BLaER1 (cell line): ENCODE results near the gene ZNF24.

ENCODE experiments used
- H3K27ac ChIP-seq: shearing (Covaris generic); formaldehyde crosslinking; 2 replicates; pipeline ENCODE4 v1.8.1; 2022
- H3K27me3 ChIP-seq: shearing (Covaris generic); formaldehyde crosslinking; 2 replicates; pipeline ENCODE4 v1.8.1; 2022
- H3K36me3 ChIP-seq: shearing (Covaris generic); formaldehyde crosslinking; 2 replicates; pipeline ENCODE4 v1.8.1; 2022
- H3K4me1 ChIP-seq: shearing (Covaris generic); formaldehyde crosslinking; 2 replicates; pipeline ENCODE4 v1.8.1; 2022
- H3K4me2 ChIP-seq: shearing (Covaris generic); formaldehyde crosslinking; 2 replicates; pipeline ENCODE4 v1.8.1; 2022
- H3K4me3 ChIP-seq: shearing (Covaris generic); formaldehyde crosslinking; 2 replicates; pipeline ENCODE4 v1.8.1; 2022
- H3K9ac ChIP-seq: shearing (Covaris generic); formaldehyde crosslinking; 2 replicates; pipeline ENCODE4 v1.8.1; 2022
- H3K9me3 ChIP-seq: shearing (Covaris generic); formaldehyde crosslinking; 2 replicates; pipeline ENCODE4 v1.8.1; 2022
- H4K20me1 ChIP-seq: shearing (Covaris generic); formaldehyde crosslinking; 2 replicates; pipeline ENCODE4 v1.8.1; 2022
- Cebpa-rat ChIP-seq: shearing (Covaris generic); IDR thresholded peaks from 2 replicates; pipeline ENCODE4 v1.8.1; 2022

ZNF24 gene

DNA sequence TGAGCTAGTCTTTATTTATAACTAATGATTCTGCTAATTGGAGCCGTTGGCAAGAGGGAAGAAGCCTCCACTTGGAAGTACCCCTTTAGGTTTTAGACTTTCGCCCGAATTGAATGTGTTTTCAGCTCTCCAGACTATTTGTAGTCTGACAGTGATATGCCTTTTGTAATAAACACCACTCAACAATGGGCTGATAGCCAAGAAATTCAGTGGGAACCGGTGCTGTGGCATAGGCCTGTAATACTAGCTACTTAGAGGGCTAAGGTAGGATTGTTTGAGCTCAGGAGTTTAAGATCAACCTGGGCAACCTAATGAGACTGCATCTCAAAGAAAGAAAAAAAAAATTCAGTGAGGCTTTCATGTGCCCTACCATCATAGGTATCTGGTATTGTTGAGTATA is 40.6 kb downstream of the ZNF24 start:
- peaks cover 99% of the 10 kb centered on the region for H3K9me3 ChIP-seq
- no peaks in the 10 kb centered on the region for H3K27me3 ChIP-seq
- TF ChIP-seq Cebpa-rat = no peak
- no peak overlapping the region for H3K27ac ChIP-seq
- H3K36me3 ChIP-seq = peaks cover 93% of the 10 kb centered on the region
- H3K9ac ChIP-seq = no peak overlapping the region
- H4K20me1 ChIP-seq = no peaks in the 10 kb centered on the region
- peak overlapping the region; percentile 8; the same call in 1 of the 2 replicates for H3K4me3 ChIP-seq
- H3K4me2 ChIP-seq = no peak overlapping the region
- H3K4me1 ChIP-seq = no peaks in the 10 kb centered on the region

GRCh38 chr18:35296060-35296459 is 48.2 kb downstream of the ZNF24 start:
- H3K4me2 ChIP-seq = no peak overlapping the region
- peaks cover 11% of the 10 kb centered on the region for H3K4me1 ChIP-seq
- peaks cover 82% of the 10 kb centered on the region for H3K36me3 ChIP-seq
- TF ChIP-seq Cebpa-rat = no peak
- no peak overlapping the region for H3K9ac ChIP-seq
- H3K9me3 ChIP-seq = peaks cover 57% of the 10 kb centered on the region
- no peaks in the 10 kb centered on the region; the same call in 1 of the 2 replicates for H4K20me1 ChIP-seq
- H3K27me3 ChIP-seq = no peaks in the 10 kb centered on the region
- no peak overlapping the region for H3K4me3 ChIP-seq
- H3K27ac ChIP-seq = no peak overlapping the region

- peak overlapping the region; percentile 75 for H3K4me3 ChIP-seq
- H3K4me2 ChIP-seq = peak overlapping the region; percentile 91
- peaks cover 26% of the 10 kb centered on the region for H3K9me3 ChIP-seq
- H3K9ac ChIP-seq = peak overlapping the region; percentile 84
- H3K27ac ChIP-seq = peak overlapping the region; percentile 83; the same call in 1 of the 2 replicates
- H4K20me1 ChIP-seq = no peaks in the 10 kb centered on the region; the same call in 1 of the 2 replicates
- H3K4me1 ChIP-seq = peaks cover 26% of the 10 kb centered on the region
- TF ChIP-seq Cebpa-rat = no peak
- no peaks in the 10 kb centered on the region for H3K27me3 ChIP-seq
- H3K36me3 ChIP-seq = peaks cover 40% of the 10 kb centered on the region
Observed at GRCh38 chr18:35291166-35291565, 53.1 kb downstream of the ZNF24 start.

- H3K4me2 ChIP-seq = peak within 1 kb of the TSS; percentile 91
- peak within 1 kb of the TSS; percentile 84 for H3K9ac ChIP-seq
- TF ChIP-seq Cebpa-rat = no peak
- H3K36me3 ChIP-seq = peaks cover 30% of the 10 kb centered on the region
- H3K27ac ChIP-seq = peak within 1 kb of the TSS; percentile 83
- H3K27me3 ChIP-seq = no peaks in the 10 kb centered on the region
- H4K20me1 ChIP-seq = no peaks in the 10 kb centered on the region; the same call in 1 of the 2 replicates
- peak within 1 kb of the TSS; percentile 75 for H3K4me3 ChIP-seq
- peaks cover 26% of the 10 kb centered on the region for H3K4me1 ChIP-seq
- peaks cover 20% of the 10 kb centered on the region for H3K9me3 ChIP-seq
Observed at GRCh38 chr18:35290094-35290735, 54.0 kb downstream of the ZNF24 start, which contains the start of gene ZSCAN30. TSS of gene ZSCAN30 (minus strand) at chr18:35290229. CDS start at chr18:35264352, 25,877 bp downstream.

DNA sequence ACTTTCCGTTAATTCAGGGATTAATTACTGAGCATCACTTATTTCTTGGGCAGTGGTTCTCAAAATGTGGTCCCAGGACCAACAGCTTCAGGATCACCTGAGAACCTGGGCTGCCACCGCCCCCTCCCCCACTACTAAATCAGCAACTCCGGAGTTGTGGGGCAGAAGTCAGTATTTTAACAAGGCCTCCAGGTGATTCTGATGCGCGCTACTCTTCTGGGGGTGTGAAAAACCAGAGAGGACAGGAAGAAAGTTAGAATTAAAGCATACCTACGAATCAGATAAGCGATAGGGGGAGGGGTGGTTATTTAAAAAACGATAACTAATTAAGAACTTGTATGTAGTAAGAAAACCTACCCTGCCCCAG is 54.5 kb downstream of the ZNF24 start:
- Histone ChIP-seq H3K4me2 (peak overlapping the region; percentile 91), H3K27ac (peak overlapping the region; percentile 83), H3K9ac (peak overlapping the region; percentile 84), H4K20me1 (no peaks in the 10 kb centered on the region; the same call in 1 of the 2 replicates), H3K36me3 (peaks cover 29% of the 10 kb centered on the region), H3K9me3 (peaks cover 18% of the 10 kb centered on the region), H3K4me1 (peaks cover 26% of the 10 kb centered on the region), H3K27me3 (no peaks in the 10 kb centered on the region), H3K4me3 (peak overlapping the region; percentile 75)
- no peak for TF ChIP-seq Cebpa-rat

GRCh38 chr18:35289293-35289692 is 54.9 kb downstream of the ZNF24 start:
- H3K4me3 ChIP-seq = peak overlapping the region; percentile 75
- peak overlapping the region; percentile 84 for H3K9ac ChIP-seq
- peak overlapping the region; percentile 83 for H3K27ac ChIP-seq
- H3K36me3 ChIP-seq = peaks cover 29% of the 10 kb centered on the region
- H3K9me3 ChIP-seq = peaks cover 22% of the 10 kb centered on the region
- H3K4me1 ChIP-seq = peaks cover 26% of the 10 kb centered on the region
- H3K4me2 ChIP-seq = peak overlapping the region; percentile 91
- H4K20me1 ChIP-seq = no peaks in the 10 kb centered on the region; the same call in 1 of the 2 replicates
- no peak for TF ChIP-seq Cebpa-rat
- H3K27me3 ChIP-seq = no peaks in the 10 kb centered on the region

DNA sequence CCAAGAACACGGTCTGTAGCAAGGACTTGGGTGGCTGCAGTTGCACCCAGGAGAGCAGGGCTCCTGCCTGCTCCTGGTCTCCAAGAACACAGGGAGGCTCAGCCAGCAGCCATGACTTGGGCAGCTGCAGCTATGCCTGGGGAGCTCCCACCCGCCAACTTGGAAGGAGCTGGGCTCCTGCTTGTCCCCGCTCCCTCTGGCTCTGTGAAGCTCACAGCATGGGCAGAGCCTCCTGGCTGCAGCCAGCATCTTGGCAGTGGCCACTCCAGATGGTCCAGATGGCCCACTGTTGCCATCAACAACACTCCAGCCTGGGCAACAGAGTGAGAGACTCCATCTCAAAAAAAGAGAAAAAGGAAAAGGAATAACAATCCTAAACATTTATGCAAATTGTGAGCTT is 59.4 kb downstream of the ZNF24 start:
- Histone ChIP-seq H4K20me1 (no peaks in the 10 kb centered on the region), H3K4me1 (peaks cover 11% of the 10 kb centered on the region), H3K27ac (no peak overlapping the region), H3K9ac (no peak overlapping the region), H3K9me3 (peaks cover 35% of the 10 kb centered on the region), H3K4me3 (peak overlapping the region; percentile 2; the same call in 1 of the 2 replicates), H3K4me2 (no peak overlapping the region), H3K27me3 (no peaks in the 10 kb centered on the region), H3K36me3 (peaks cover 28% of the 10 kb centered on the region)
- no peak for TF ChIP-seq Cebpa-rat

GRCh38 chr18:35283923-35284794 is 60.1 kb downstream of the ZNF24 start:
- Histone ChIP-seq H3K4me1 (peaks cover 6% of the 10 kb centered on the region), H3K27ac (no peak overlapping the region), H3K36me3 (peaks cover 32% of the 10 kb centered on the region), H3K4me3 (peak overlapping the region; percentile 2; the same call in 1 of the 2 replicates), H3K9ac (no peak overlapping the region), H3K4me2 (no peak overlapping the region), H3K9me3 (peaks cover 39% of the 10 kb centered on the region), H4K20me1 (no peaks in the 10 kb centered on the region), H3K27me3 (no peaks in the 10 kb centered on the region)
- no peak for TF ChIP-seq Cebpa-rat

DNA sequence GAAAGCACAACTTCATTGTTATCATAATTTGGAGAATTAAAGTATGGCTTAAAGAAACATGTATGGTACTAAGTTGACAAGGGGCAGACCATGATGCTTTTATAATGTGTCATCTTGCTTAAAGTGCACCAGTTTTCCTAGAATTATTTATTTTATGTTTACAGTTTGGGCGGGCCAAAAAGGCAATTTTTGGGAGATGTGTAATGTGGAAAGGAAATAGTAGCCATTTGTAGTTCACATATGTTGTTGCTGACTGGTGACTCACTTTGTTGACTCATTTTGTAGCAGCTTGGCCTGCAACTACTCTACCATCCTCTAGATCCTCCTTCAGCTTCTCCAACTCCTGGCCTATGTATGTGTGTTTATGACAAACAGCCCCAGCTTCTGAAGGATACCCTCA is 61.9 kb downstream of the ZNF24 start:
- H3K9me3 ChIP-seq = peaks cover 44% of the 10 kb centered on the region
- peaks cover 38% of the 10 kb centered on the region for H3K36me3 ChIP-seq
- H4K20me1 ChIP-seq = no peaks in the 10 kb centered on the region
- TF ChIP-seq Cebpa-rat = no peak
- H3K9ac ChIP-seq = no peak overlapping the region
- H3K4me3 ChIP-seq = no peak overlapping the region
- no peak overlapping the region for H3K4me2 ChIP-seq
- no peaks in the 10 kb centered on the region for H3K27me3 ChIP-seq
- no peak overlapping the region for H3K27ac ChIP-seq
- no peaks in the 10 kb centered on the region for H3K4me1 ChIP-seq
